ENCODE measurements around the gene SPATA21.
"Not testable (repeated sequence)": the region's sequence is repeated elsewhere in the genome, so short reads cannot be mapped to it uniquely, and the experiment has no call there.

Gene SPATA21

GRCh38 chr1:16380868-16381267, 56.4 kb downstream of the SPATA21 start:
- DNase-seq (ENCODE audit: low spot score), result no peak

GRCh38 chr1:16378443-16378842, 58.8 kb downstream of the SPATA21 start:
- DNase-seq (ENCODE audit: low spot score), result no peak

GRCh38 chr1:16376971-16377370, 60.3 kb downstream of the SPATA21 start:
- DNase-seq (ENCODE audit: low spot score), result no peak

GRCh38 chr1:16375521-16376340, 61.5 kb downstream of the SPATA21 start:
- no peak for DNase-seq (ENCODE audit: low spot score)

GRCh38 chr1:16374266-16374665, 63.0 kb downstream of the SPATA21 start:
- no peak for DNase-seq (ENCODE audit: low spot score)

- DNase-seq (ENCODE audit: low spot score), result no peak
Observed at GRCh38 chr1:16372535-16373285, 64.5 kb downstream of the SPATA21 start.

- no peak for DNase-seq (ENCODE audit: low spot score)
Observed at GRCh38 chr1:16371725-16372124, 65.5 kb downstream of the SPATA21 start.

- DNase-seq (ENCODE audit: low spot score), result no peak
Observed at GRCh38 chr1:16369821-16370220, 67.4 kb downstream of the SPATA21 start.

GRCh38 chr1:16367968-16368890, 69.0 kb downstream of the SPATA21 start:
- no peak for DNase-seq (ENCODE audit: low spot score)

- DNase-seq (ENCODE audit: low spot score), result no peak
Observed at GRCh38 chr1:16367258-16367967, 69.8 kb downstream of the SPATA21 start.

GRCh38 chr1:16366722-16367257, 70.4 kb downstream of the SPATA21 start, which contains the start of gene SZRD1:
SZRD1 (plus strand) TSS chr1:16367242; CDS start chr1:16367258, 16 bp downstream.
- DNase-seq (ENCODE audit: low spot score), result peak; percentile 99

- DNase-seq (ENCODE audit: low spot score), result not testable (repeated sequence)
Observed at GRCh38 chr1:16365146-16365498, 72.1 kb downstream of the SPATA21 start.

- no peak for DNase-seq (ENCODE audit: low spot score)
Observed at GRCh38 chr1:16356867-16357266, 80.4 kb downstream of the SPATA21 start.

GRCh38 chr1:16354619-16355018, 82.6 kb downstream of the SPATA21 start:
- DNase-seq (ENCODE audit: low spot score), result no peak

GRCh38 chr1:16352842-16353535, 84.2 kb downstream of the SPATA21 start:
- DNase-seq (ENCODE audit: low spot score), result no peak

- peak; percentile 92 for DNase-seq (ENCODE audit: low spot score)
Observed at GRCh38 chr1:16351994-16352841, 85.0 kb downstream of the SPATA21 start, which contains the start of gene FBXO42. FBXO42 (minus strand) TSS chr1:16352480; CDS start chr1:16315418, 37,062 bp downstream.

GRCh38 chr1:16351456-16351993, 85.7 kb downstream of the SPATA21 start:
- peak; percentile 38 for DNase-seq (ENCODE audit: low spot score)

- no peak for DNase-seq (ENCODE audit: low spot score)
Observed at GRCh38 chr1:16349847-16350406, 87.3 kb downstream of the SPATA21 start.
